PFSK-1 (cell line): ENCODE measurements around the gene AP1G2.

Source experiments
- FOXP2 ChIP-seq: optimal IDR thresholded peaks from 2 replicates; pipeline ENCODE3; 2011; ENCODE audit warnings: borderline replicate concordance, control low read depth, inconsistent platforms; ENCODE audit not compliant: insufficient read depth; ENCODE audit errors: extremely low read length, extremely low read depth
- POLR2AphosphoS5 ChIP-seq: IDR thresholded peaks from 2 replicates; pipeline ENCODE4 v1.6.1; 2012; ENCODE audit warnings: low read depth, mild to moderate bottlenecking, control low read depth, low read length, moderate library complexity
- SIN3A ChIP-seq: IDR thresholded peaks from 2 replicates; pipeline ENCODE4 v1.6.1; 2012; ENCODE audit warnings: mild to moderate bottlenecking, low read length, moderate library complexity, borderline replicate concordance; ENCODE audit not compliant: insufficient read depth
- TAF1 ChIP-seq: IDR thresholded peaks from 2 replicates; pipeline ENCODE4 v1.6.1; 2012; ENCODE audit warnings: low read length, control low read depth, borderline replicate concordance; ENCODE audit not compliant: insufficient read depth
- TF ChIP-seq, protein P1 (sequence below), 2 experiments: IDR thresholded peaks; 2 replicates each; pipeline versions ENCODE4 v1.6.1 to v1.8.0; 2011 to 2012; ENCODE audit warnings: low read depth in 2 of 2, low read length in 2 of 2, control low read depth in 1 of 2, inconsistent platforms in 1 of 2, mild to moderate bottlenecking in 1 of 2, moderate library complexity in 1 of 2; ENCODE audit not compliant: insufficient read depth in 1 of 2

The AP1G2 gene

DNA sequence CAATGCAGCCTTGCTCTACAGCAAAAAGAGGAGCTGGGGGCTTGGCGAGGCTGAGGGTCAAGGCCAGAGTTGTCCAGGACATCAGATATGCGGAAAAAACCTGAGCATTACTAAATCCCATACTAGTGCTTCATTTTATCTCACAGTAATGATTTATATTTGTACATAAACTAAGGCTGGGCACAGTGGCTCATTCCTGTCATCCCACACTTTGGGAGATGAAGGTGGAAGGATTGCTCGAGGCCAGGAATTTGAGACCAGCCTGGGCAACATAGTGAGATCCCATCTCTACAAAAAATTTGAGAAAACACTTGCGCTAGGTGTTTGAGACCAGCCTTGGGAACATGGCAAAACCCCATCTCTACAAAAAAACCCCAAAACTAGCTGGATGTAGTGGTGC is 22.6 kb upstream of the AP1G2 start:
- TF ChIP-seq SIN3A (no peak), FOXP2 (no peak), TAF1 (no peak), POLR2AphosphoS5 (no peak)
- TF ChIP-seq, protein P1, sequence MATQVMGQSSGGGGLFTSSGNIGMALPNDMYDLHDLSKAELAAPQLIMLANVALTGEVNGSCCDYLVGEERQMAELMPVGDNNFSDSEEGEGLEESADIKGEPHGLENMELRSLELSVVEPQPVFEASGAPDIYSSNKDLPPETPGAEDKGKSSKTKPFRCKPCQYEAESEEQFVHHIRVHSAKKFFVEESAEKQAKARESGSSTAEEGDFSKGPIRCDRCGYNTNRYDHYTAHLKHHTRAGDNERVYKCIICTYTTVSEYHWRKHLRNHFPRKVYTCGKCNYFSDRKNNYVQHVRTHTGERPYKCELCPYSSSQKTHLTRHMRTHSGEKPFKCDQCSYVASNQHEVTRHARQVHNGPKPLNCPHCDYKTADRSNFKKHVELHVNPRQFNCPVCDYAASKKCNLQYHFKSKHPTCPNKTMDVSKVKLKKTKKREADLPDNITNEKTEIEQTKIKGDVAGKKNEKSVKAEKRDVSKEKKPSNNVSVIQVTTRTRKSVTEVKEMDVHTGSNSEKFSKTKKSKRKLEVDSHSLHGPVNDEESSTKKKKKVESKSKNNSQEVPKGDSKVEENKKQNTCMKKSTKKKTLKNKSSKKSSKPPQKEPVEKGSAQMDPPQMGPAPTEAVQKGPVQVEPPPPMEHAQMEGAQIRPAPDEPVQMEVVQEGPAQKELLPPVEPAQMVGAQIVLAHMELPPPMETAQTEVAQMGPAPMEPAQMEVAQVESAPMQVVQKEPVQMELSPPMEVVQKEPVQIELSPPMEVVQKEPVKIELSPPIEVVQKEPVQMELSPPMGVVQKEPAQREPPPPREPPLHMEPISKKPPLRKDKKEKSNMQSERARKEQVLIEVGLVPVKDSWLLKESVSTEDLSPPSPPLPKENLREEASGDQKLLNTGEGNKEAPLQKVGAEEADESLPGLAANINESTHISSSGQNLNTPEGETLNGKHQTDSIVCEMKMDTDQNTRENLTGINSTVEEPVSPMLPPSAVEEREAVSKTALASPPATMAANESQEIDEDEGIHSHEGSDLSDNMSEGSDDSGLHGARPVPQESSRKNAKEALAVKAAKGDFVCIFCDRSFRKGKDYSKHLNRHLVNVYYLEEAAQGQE (IDR thresholded peaks at IDR 0.05; ENCODE audit: insufficient read depth in 1 of 2, low read depth in 2 of 2, low read length in 2 of 2), result no peak

DNA sequence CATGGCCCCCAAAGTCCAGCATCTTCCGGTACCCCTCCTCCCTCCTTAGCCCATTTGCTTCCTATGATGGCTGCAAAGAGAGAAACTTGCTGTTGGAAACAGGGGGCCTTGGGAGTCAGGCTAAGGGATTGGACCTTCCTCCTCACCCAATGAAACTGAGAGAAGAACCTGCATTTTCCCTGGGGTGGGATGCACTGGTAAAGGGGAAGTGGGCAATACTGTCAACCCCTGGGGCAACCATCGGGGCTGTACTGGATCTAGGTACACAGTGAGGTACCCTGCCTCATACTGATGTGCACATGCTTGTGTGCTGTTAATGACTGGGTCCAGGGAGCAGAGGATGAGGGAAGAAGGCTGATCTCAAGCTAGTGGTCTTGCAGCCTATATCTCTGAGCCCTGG is 22.0 kb upstream of the AP1G2 start:
- TF ChIP-seq, protein P1 (IDR thresholded peaks at IDR 0.05; ENCODE audit: insufficient read depth in 1 of 2, low read depth in 2 of 2, low read length in 2 of 2), result no peak
- TF ChIP-seq FOXP2 (no peak), TAF1 (no peak), SIN3A (no peak), POLR2AphosphoS5 (no peak)

DNA sequence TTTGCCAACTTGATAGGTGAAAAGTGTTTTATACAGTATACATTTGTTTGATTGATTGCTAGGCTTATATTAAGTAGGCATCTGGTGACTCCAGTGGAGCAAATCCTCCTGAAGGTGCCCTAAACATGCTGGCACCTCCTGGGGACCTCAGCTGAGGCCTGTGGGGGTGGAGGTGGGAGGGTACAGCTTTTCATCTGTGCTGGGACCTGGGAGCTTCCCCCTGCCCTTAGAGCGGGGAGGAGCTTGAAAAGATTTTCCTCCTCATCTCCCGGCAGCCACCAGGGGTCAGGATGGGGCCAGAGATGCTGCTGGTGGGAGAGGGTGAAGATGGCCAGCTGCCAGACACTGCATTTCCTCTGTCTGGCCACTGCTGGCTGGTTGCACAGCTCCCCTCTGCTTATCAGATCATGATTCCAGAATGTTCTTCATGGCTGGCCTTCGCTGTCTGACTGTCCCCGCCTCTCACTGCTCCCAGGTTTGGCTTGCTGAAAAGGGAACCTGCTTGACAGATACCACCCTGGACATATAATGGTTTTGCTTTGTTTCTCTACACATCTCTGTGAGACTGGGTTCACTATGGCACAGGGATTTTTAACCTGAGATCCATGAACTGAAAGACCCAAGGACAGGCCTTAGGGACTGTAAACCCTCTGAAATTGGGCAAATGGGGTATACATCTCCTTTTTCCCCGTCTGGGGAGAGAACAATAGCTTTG is 21.4 kb upstream of the AP1G2 start:
- TF ChIP-seq TAF1 (no peak), POLR2AphosphoS5 (no peak), FOXP2 (peak; percentile 13), SIN3A (no peak)
- TF ChIP-seq, protein P1 (IDR thresholded peaks at IDR 0.05; ENCODE audit: insufficient read depth in 1 of 2, low read depth in 2 of 2, low read length in 2 of 2), result no peak

DNA sequence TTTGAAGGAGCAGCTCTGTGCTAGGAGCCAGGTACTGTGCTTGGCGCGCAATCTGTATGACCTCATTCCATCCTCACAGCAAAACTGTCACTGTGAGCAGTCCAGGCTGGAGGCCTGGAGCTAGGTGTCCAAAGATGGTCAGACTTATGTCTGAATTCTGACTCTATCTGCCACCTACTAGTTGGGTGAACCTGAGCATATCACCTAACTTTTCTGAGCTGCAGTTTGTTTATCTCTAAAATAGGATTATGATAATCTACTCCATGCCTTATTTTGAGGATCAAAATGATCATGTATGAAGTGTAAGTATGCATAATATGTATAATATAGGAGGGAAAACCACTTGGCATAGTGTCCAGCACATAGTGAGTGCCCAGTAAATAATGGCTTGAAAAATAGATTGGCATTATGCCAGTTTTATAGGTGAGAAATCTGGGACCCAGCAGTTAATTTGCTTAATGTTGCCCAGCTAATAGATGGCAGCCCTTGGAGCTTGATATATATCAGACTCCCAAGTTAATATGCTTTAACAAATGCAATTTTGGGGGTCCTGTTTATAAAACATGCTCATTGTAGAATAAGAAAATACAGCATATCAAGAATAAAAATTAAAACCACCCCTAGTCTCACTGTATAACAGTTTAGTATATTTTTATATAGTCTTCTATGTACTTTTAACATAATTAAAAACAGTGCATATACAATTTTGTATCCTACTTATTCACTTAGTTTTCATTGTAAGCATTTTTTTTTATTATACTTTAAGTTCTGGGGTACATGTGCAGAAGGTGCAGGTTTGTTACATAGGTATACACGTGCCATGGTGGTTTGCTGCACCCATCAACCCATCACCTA is 15.5 kb upstream of the AP1G2 start:
- TF ChIP-seq SIN3A (no peak), POLR2AphosphoS5 (no peak), FOXP2 (no peak), TAF1 (no peak)
- TF ChIP-seq, protein P1 (IDR thresholded peaks at IDR 0.05; ENCODE audit: insufficient read depth in 1 of 2, low read depth in 2 of 2, low read length in 2 of 2), result no peak
